Fibroblast of skin of abdomen (primary cell): Measurements from ENCODE around the gene BICDL1.
"Not testable (repeated sequence)": the region's sequence is repeated elsewhere in the genome, so short reads cannot be mapped to it uniquely, and the experiment has no call there.

Source experiments
- DNase-seq: peaks from one replicate; pipeline ENCODE4 v3.0.0-alpha.2; 2013

The BICDL1 gene

GRCh38 chr12:120006258-120006975 is 17.4 kb downstream of the BICDL1 start:
- DNase-seq: no peak

- no peak for DNase-seq
Observed at GRCh38 chr12:120007272-120007671, 18.2 kb downstream of the BICDL1 start.

- DNase-seq: no peak
Observed at GRCh38 chr12:120010661-120011230, 21.7 kb downstream of the BICDL1 start.

- DNase-seq: no peak
Observed at GRCh38 chr12:120012067-120012621, 23.1 kb downstream of the BICDL1 start.

GRCh38 chr12:120013659-120014380 is 24.8 kb downstream of the BICDL1 start:
- DNase-seq: no peak

- DNase-seq: not testable (repeated sequence)
Observed at GRCh38 chr12:120014381-120014735, 25.3 kb downstream of the BICDL1 start.

- no peak for DNase-seq
Observed at GRCh38 chr12:120015313-120015712, 26.3 kb downstream of the BICDL1 start.

- not testable (repeated sequence) for DNase-seq
Observed at GRCh38 chr12:120016199-120016598, 27.2 kb downstream of the BICDL1 start.

- DNase-seq: no peak
Observed at GRCh38 chr12:120019197-120019596, 30.2 kb downstream of the BICDL1 start.

- no peak for DNase-seq
Observed at GRCh38 chr12:120019938-120020337, 30.9 kb downstream of the BICDL1 start.

- DNase-seq: no peak
Observed at GRCh38 chr12:120024193-120024592, 35.2 kb downstream of the BICDL1 start.

GRCh38 chr12:120025640-120026039 is 36.6 kb downstream of the BICDL1 start:
- DNase-seq: no peak

- no peak for DNase-seq
Observed at GRCh38 chr12:120032242-120032641, 43.2 kb downstream of the BICDL1 start.

- no peak for DNase-seq
Observed at GRCh38 chr12:120037851-120038250, 48.8 kb downstream of the BICDL1 start.

GRCh38 chr12:120039711-120040110 is 50.7 kb downstream of the BICDL1 start:
- DNase-seq: no peak

- no peak for DNase-seq
Observed at GRCh38 chr12:120041386-120042231, 52.6 kb downstream of the BICDL1 start.

- DNase-seq: not testable (repeated sequence)
Observed at GRCh38 chr12:120045367-120045766, 56.3 kb downstream of the BICDL1 start.

GRCh38 chr12:120047072-120047471 is 58.0 kb downstream of the BICDL1 start:
- DNase-seq: no peak

- DNase-seq: no peak
Observed at GRCh38 chr12:120048263-120048662, 59.2 kb downstream of the BICDL1 start.

- no peak for DNase-seq
Observed at GRCh38 chr12:120049426-120049825, 60.4 kb downstream of the BICDL1 start.

GRCh38 chr12:120051535-120051934 is 62.5 kb downstream of the BICDL1 start:
- no peak for DNase-seq

GRCh38 chr12:120054293-120054692 is 65.3 kb downstream of the BICDL1 start:
- no peak for DNase-seq
